Activated naive CD4-positive, alpha-beta T cell treated with anti-CD3 and anti-CD28 coated beads, Interleukin-2, amount 50 U/mL, for 72 hours (primary cell): ENCODE data around the gene DOK4. TPM values are rescaled to one million over a fixed set of nuclear protein-coding genes. Genes with fewer than 3 reads are reported as not detected.

Source experiments
- ATAC-seq, 2 donors: fragments of 150-1000 bp; cut with Tn5 transposase; 2 replicates each; pipeline ENCODE4 v1.10.0; 2021; ENCODE audit warnings: mild to moderate bottlenecking in 2 of 2, moderate library complexity in 2 of 2
- DNase-seq, 2 donors: peaks; one replicate each; pipeline ENCODE4 v3.0.0; 2021 to 2022; ENCODE audit warnings: low spot score in 2 of 2
- H3K27ac Mint-ChIP-seq, 2 donors: one replicate each; pipeline ENCODE4 v1.8.0; 2022; ENCODE audit warnings: mild to moderate bottlenecking in 2 of 2, mixed read lengths in 2 of 2
- H3K36me3 Mint-ChIP-seq, 2 donors: one replicate each; pipeline ENCODE4 v1.8.0; 2022; ENCODE audit warnings: mixed read lengths in 2 of 2
- H3K9me3 Mint-ChIP-seq, 2 donors: one replicate each; pipeline ENCODE4 v1.8.0; 2022; ENCODE audit warnings: mixed read lengths in 2 of 2
- total RNA-seq, 2 donors: library from RNA; stranded (reverse); gene quantifications; one replicate each; pipeline ENCODE4 v1.2.3, GENCODE V29; 2022

Gene DOK4
- total RNA-seq, 2 donors from 2014 or later, result 7.1 to 7.7 TPM

GRCh38 chr16:57474671-57475661 is 11.3 kb downstream of the DOK4 start:
- Mint-ChIP-seq H3K27ac (peak overlapping the region; percentile 50), H3K9me3 (no peaks in the 10 kb centered on the region), H3K36me3 (peaks cover 0 to 1% of the 10 kb centered on the region in 2 donors)
- peak in 1 of 2 donors; percentile 23 for DNase-seq
- ATAC-seq, result peak in 1 of 2 donors; percentile 0

GRCh38 chr16:57473906-57474305 is 12.4 kb downstream of the DOK4 start:
- DNase-seq, result peak in 1 of 2 donors; percentile 23
- H3K9me3 Mint-ChIP-seq, result no peaks in the 10 kb centered on the region

GRCh38 chr16:57473176-57473840 is 13.0 kb downstream of the DOK4 start:
- Mint-ChIP-seq H3K36me3 (peaks cover 5 to 6% of the 10 kb centered on the region in 2 donors), H3K9me3 (no peaks in the 10 kb centered on the region), H3K27ac (no peak overlapping the region)
- ATAC-seq, result no peak
- DNase-seq, result peak in 1 of 2 donors; percentile 49

More at GRCh38 chr16:57473906-57474305, 12.4 kb downstream of the DOK4 start:
- Mint-ChIP-seq H3K27ac (no peak overlapping the region), H3K36me3 (peaks cover 0 to 6% of the 10 kb centered on the region in 2 donors)
- no peak for ATAC-seq

- Mint-ChIP-seq H3K36me3 (peaks cover 6% of the 10 kb centered on the region in 2 donors), H3K9me3 (no peaks in the 10 kb centered on the region)
Measured at GRCh38 chr16:57472665-57473060, 13.6 kb downstream of the DOK4 start.

GRCh38 chr16:57471852-57472664 is 14.2 kb downstream of the DOK4 start:
- no peak overlapping the region for H3K27ac Mint-ChIP-seq
- no peaks in the 10 kb centered on the region for H3K9me3 Mint-ChIP-seq
- DNase-seq, result no peak
- ATAC-seq, result no peak
- peaks cover 6% of the 10 kb centered on the region in 2 donors for H3K36me3 Mint-ChIP-seq

More at GRCh38 chr16:57472665-57473060, 13.6 kb downstream of the DOK4 start:
- ATAC-seq (no peak), DNase-seq (no peak)
- H3K27ac Mint-ChIP-seq, result no peak overlapping the region

- no peak for ATAC-seq
- Mint-ChIP-seq H3K27ac (no peak overlapping the region), H3K9me3 (no peaks in the 10 kb centered on the region), H3K36me3 (peaks cover 6 to 8% of the 10 kb centered on the region in 2 donors)
- no peak for DNase-seq
Measured at GRCh38 chr16:57471209-57471608, 15.1 kb downstream of the DOK4 start.

- Mint-ChIP-seq H3K36me3 (peaks cover 11 to 12% of the 10 kb centered on the region in 2 donors), H3K27ac (no peak overlapping the region), H3K9me3 (no peaks in the 10 kb centered on the region)
- ATAC-seq, result no peak
- DNase-seq, result peak in 1 of 2 donors; percentile 49
Measured at GRCh38 chr16:57470711-57471110, 15.6 kb downstream of the DOK4 start.

GRCh38 chr16:57469917-57470470 is 16.3 kb downstream of the DOK4 start:
- H3K9me3 Mint-ChIP-seq, result no peaks in the 10 kb centered on the region
- H3K36me3 Mint-ChIP-seq, result peaks cover 11 to 12% of the 10 kb centered on the region in 2 donors
- no peak overlapping the region for H3K27ac Mint-ChIP-seq
- peak in 1 of 2 donors; percentile 40 for DNase-seq
- no peak for ATAC-seq

GRCh38 chr16:57469046-57469445 is 17.2 kb downstream of the DOK4 start:
- no peak for DNase-seq
- Mint-ChIP-seq H3K9me3 (no peaks in the 10 kb centered on the region), H3K36me3 (peaks cover 11 to 16% of the 10 kb centered on the region in 2 donors), H3K27ac (no peak overlapping the region)
- ATAC-seq, result no peak

- ATAC-seq (no peak), DNase-seq (no peak)
- Mint-ChIP-seq H3K9me3 (no peaks in the 10 kb centered on the region), H3K27ac (peak overlapping the region in 1 of 2 donors; percentile 39), H3K36me3 (peaks cover 11 to 20% of the 10 kb centered on the region in 2 donors)
Measured at GRCh38 chr16:57468346-57468745, 17.9 kb downstream of the DOK4 start.

- ATAC-seq, result no peak
- Mint-ChIP-seq H3K9me3 (no peaks in the 10 kb centered on the region), H3K36me3 (peaks cover 11 to 26% of the 10 kb centered on the region in 2 donors), H3K27ac (peak overlapping the region in 1 of 2 donors; percentile 72)
- DNase-seq, result no peak
Measured at GRCh38 chr16:57464523-57464922, 21.8 kb downstream of the DOK4 start.

GRCh38 chr16:57462978-57463362 is 23.3 kb downstream of the DOK4 start:
- H3K27ac Mint-ChIP-seq, result peak overlapping the region; percentile 73 to 90
- DNase-seq, result no peak
- H3K9me3 Mint-ChIP-seq, result no peaks in the 10 kb centered on the region
- ATAC-seq, result peak; percentile 14 to 43
- peaks cover 11 to 20% of the 10 kb centered on the region in 2 donors for H3K36me3 Mint-ChIP-seq

GRCh38 chr16:57462209-57462977 is 23.9 kb downstream of the DOK4 start, which contains the start of gene POLR2C:
POLR2C (plus strand) TSS chr16:57462679; CDS start chr16:57462725, 46 bp downstream.
- ATAC-seq (peak; percentile 98 to 99), DNase-seq (peak; percentile 90 to 97)
- Mint-ChIP-seq H3K36me3 (peaks cover 11 to 20% of the 10 kb centered on the region in 2 donors), H3K27ac (peak within 1 kb of the TSS; percentile 73 to 98), H3K9me3 (no peaks in the 10 kb centered on the region)

GRCh38 chr16:57452021-57452420 is 34.3 kb downstream of the DOK4 start:
- no peaks in the 10 kb centered on the region for H3K9me3 Mint-ChIP-seq
- ATAC-seq (no peak), DNase-seq (no peak)
- peak overlapping the region in 1 of 2 donors; percentile 59 for H3K27ac Mint-ChIP-seq
- peaks cover 0 to 12% of the 10 kb centered on the region in 2 donors for H3K36me3 Mint-ChIP-seq
